IPS DF 19.7 (cell line): ENCODE measurements around the gene MDC1.
"Not testable (repeated sequence)": the region's sequence is repeated elsewhere in the genome, so short reads cannot be mapped to it uniquely, and the experiment has no call there.

ENCODE experiments used
- DNase-seq: peaks from one replicate; pipeline ENCODE4 v3.0.0-alpha.2; 2013; ENCODE audit warnings: low read depth, low spot score

Gene MDC1, protein sequence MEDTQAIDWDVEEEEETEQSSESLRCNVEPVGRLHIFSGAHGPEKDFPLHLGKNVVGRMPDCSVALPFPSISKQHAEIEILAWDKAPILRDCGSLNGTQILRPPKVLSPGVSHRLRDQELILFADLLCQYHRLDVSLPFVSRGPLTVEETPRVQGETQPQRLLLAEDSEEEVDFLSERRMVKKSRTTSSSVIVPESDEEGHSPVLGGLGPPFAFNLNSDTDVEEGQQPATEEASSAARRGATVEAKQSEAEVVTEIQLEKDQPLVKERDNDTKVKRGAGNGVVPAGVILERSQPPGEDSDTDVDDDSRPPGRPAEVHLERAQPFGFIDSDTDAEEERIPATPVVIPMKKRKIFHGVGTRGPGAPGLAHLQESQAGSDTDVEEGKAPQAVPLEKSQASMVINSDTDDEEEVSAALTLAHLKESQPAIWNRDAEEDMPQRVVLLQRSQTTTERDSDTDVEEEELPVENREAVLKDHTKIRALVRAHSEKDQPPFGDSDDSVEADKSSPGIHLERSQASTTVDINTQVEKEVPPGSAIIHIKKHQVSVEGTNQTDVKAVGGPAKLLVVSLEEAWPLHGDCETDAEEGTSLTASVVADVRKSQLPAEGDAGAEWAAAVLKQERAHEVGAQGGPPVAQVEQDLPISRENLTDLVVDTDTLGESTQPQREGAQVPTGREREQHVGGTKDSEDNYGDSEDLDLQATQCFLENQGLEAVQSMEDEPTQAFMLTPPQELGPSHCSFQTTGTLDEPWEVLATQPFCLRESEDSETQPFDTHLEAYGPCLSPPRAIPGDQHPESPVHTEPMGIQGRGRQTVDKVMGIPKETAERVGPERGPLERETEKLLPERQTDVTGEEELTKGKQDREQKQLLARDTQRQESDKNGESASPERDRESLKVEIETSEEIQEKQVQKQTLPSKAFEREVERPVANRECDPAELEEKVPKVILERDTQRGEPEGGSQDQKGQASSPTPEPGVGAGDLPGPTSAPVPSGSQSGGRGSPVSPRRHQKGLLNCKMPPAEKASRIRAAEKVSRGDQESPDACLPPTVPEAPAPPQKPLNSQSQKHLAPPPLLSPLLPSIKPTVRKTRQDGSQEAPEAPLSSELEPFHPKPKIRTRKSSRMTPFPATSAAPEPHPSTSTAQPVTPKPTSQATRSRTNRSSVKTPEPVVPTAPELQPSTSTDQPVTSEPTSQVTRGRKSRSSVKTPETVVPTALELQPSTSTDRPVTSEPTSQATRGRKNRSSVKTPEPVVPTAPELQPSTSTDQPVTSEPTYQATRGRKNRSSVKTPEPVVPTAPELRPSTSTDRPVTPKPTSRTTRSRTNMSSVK (N-terminal part only)

DNA sequence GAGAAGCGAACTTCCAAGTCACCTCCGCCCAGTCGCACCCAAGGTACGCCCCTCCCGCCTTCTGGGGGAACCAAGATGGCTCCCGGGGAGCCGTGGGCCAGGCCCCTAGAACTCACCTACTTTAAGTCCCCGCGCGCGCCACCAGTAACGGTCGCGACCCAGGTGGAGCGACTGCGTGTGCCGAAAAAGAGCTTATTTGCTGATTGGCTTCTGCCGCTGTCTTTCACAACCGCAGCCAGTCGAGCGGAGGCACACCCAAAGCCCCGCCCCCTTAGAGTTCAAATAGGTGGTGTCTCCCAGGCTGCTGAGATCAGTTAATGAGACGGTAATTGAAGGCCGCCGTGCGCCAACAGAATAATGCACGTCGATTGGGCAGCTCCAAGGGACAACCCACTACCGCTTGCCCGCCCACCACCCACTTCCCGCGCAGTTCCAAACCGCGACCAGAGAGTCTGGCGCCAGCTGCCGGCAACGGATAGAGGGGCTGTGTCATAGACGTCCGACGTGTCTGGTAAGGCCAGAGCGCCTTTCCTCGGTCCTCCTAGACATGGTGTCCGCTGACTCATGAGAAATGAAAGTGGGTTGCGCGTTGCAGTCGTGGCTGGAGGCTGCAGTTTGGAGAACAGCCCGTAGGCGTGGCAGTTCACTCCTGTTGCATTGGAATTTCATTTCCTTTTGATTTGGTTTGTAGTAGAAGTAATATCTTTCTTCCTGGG, at the start of gene MDC1:
MDC1 (minus strand) TSS at position 153 of the 716 bp plus-strand sequence. CDS start 2,106 bp downstream, outside the sequence.
- peak; percentile 99 for DNase-seq

DNA sequence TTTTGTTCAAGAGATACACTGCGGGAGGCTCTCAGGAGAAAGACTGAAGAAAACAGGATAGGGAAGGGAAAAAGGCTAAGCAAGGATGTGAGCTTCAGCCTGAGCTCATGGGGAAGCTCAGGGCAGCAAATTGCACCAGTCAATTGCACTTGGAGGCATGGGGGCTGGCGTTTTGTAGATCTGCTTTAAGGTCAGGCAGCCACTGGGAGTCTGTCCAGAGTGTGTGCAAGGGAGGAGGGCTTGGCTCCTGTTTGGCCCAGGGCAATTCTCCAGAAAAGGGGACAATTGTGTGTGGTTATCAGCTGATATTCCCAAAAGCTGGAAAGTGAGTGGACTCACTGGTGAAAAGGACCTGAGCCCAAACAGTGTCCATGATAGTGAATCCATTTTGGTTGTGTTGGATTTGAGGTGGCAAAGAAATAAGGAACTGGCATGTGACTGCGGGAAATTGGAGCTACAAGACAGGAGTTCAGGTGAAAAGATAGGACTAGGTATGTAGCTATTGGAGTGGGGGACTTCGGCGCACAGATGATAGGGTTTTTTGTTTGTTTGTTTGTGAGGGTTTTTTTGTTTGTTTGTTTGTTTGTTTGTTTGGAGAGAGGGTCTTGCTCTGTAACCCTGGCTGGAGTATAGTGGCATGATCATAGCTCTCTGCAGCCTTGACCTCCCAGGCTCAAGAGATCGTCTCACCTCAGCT, 49.5 kb upstream of the MDC1 start:
- DNase-seq, result no peak

DNA sequence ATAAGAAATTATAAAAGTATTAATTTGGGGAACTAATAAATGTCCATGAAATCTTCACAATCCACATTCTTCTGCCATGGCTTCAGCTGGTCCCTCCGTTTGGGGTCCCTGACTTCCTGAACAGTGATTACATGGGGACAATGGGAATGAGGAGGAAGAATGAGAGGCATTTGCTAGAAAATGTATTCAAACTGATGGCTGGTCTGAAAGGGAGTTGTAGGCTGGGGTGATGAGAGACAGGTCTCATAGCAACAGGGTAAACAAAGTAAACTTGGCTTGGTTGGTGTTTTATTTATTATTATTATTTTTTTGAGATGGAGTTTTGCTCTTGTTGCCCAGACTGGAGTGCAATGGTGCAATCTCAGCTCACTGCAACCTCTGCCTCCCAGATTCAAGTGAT, 48.4 kb upstream of the MDC1 start:
- not testable (repeated sequence) for DNase-seq

DNA sequence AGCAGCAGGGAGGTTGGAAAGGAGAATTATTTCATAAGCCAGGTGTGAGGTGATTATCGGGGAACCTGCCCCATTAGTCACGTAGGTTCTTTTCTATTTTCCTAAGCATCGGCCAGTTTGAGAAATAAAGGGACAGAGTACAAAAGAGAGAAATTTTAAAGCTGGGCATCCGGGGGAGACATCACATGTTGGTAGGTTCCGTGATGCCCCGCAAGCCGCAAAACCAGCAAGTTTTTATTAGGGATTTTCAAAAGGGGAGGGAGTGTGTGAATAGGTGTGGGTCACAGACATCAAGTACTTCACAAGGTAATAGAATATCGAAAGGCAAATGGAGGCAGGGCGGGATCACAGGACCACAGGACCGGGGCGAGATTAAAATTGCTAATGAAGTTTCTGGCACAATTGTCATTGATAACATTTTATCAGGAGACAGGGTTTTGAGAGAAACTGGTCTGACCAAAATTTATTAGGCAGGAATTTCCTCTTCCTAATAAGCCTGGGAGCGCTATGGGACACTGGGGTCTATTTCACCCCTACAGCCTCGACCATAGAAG, 47.5 kb upstream of the MDC1 start:
- DNase-seq, result not testable (repeated sequence)

DNA sequence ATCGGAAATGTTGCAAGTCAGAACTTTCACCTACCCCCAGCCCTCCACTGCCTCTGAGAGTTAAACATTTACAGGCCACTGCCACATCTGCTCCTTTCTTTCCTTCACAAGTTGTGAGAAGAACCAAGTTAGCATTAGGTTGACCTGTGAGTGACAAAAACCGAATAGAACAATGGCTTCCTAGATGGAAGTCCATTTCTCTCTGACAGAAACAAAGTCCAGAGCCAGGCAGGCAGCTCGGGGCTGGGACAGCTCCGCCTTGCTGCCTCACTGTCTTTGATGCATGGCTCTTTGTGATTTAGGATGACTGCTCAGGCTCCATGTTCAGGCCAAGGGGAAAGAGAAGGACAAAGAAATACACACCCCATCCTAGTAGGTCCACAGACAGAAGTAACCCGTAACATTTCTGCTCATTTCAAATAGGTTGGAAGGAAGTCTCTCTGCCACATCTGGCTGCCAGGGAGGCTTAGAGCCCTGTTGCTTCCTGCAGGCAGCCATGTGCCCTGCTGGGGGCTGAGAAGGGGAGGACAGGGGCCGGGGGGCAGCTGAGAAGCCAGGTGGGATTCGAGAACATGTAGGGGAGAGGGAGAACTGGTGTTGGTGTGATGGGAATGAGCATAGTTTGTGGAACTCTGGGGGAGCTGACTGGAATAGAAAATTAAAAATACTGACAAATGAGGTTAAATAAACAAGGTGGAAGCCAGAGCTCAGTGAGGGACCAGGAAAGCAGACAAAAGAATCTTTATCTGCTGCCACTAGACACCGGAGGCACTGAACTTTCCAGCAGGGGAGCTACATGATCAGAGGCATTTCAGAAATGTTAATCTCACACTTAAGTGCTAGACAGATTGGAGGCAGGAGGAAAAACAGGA, 46.8 kb upstream of the MDC1 start:
- no peak for DNase-seq

DNA sequence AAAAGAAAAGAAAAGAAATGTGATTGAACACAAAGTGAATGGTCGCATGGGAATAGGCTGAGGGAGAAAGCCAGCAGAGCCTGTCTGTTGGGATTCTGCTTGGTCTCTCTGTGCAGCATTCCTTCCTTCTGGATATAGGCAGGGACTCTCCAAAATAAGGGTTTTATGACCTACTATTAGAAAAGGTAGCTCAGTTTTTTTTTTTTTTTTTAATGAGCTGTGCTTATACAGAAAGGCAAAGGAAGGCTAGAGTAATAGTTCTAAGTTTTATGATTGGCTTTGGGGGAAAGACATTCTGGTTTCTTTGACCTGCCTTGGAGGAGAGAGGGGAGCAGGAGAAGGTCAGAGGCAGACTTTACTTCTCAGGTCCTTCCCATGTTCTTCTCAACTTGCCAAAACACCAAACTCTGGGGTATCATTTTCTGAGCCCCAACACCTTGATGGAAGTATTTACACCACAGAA, 46.1 kb upstream of the MDC1 start:
- no peak for DNase-seq

DNA sequence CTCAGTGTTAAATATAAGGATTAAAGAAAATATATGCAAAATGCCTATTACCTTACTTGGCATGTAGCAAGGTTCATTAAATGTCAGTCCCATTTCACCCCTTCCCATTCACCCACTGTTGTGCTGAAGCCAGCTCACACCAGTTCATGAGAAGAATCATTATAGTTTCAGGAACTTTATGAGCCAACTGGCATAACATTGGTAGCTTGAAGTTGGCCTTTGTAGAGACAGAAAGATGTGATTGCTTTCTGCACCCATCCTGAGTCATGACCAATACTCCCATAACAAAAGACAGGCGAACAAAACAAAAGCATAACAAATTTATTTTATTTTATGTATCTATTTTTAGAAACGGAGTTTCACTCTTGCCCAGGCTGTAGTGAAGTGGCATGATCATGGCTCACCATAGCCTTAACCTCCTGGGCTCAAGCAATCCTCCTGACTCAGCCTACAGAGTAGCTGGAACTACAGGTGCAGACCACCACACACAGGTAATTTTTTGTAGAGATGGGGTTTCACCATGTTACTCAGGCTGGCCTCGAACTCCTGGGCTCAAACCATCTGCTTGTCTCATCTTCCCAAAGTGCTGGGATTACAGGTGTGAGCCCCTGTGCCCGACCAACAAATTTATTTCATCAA, 44.8 kb upstream of the MDC1 start:
- no peak for DNase-seq

DNA sequence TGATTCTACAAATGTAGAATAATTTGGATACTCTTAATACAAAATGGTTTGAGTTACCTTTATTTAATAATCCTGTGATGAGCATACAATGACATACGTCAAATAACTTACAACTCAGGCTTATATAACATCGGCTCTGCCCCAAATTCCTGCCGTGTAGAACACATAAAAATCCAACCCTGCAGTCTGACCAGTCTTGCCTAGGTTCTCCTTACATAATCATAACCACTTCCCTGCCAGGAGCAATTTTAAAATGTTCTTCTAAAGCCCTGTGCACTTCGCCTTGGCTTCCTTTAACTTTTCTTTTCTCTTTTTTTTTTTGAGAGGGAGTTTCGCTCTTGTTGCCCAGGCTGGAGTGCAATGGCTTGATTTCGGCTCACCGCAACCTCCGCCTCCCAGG, 43.5 kb upstream of the MDC1 start:
- DNase-seq, result no peak

DNA sequence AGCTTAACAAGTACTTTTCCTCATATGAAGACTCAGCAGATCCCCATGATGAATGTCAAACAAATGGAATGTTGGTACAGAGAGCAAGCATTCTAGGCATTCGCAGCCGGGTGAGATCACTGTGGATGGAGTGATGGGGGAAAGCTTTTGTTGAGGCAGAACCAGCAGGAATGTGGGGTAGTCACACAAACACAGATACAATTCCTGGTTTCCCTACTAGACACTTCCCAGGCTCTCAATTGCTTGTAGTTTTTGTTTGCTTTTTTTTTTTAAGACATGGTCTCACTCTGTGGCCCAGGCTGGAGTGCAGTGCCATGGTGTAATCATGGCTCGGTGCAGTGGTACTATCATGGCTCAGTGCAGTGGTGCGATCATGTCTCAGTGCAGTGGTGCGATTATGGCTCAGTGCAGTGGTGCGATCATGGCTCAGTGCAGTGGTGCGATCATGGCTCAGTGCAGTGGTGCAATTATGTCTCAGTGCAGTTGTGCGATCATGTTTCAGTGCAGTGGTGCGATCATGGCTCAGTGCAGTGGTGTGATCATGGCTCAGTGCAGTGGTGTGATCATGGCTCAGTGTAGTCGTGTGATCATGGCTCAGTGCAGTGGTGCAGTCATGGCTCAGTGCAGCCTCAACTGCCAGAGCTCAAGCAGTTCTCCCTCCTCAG, 42.6 kb upstream of the MDC1 start:
- DNase-seq, result no peak

DNA sequence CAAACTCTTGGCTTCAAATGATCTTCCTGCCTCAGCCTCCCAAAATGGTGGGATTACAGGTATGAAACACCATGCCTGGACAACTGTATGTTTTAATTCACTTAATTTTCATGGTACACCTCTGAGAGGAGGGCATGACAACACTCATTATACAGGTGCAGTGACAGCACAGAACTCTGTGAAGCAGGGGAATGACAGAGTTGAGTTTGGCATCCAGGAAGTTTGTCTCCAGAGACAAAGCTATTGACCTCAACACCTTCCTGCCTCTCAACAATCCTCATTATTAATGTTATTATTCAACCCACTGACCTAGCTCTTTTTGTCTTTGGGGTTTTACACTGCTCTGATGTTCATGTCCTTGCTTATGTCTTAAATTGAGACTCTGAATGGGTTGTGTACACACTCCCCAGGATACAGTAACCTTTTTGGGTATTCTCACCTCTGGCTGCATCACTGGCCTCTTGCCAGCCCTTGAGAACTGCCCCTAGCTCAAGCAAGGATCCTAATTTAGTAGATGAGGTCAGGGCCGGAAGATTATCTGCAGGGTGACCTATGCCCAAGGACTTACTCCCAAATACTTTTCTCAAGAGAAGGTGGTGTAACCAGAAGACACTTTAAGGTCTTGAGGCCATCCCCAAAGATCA, 40.3 kb upstream of the MDC1 start:
- DNase-seq, result no peak

DNA sequence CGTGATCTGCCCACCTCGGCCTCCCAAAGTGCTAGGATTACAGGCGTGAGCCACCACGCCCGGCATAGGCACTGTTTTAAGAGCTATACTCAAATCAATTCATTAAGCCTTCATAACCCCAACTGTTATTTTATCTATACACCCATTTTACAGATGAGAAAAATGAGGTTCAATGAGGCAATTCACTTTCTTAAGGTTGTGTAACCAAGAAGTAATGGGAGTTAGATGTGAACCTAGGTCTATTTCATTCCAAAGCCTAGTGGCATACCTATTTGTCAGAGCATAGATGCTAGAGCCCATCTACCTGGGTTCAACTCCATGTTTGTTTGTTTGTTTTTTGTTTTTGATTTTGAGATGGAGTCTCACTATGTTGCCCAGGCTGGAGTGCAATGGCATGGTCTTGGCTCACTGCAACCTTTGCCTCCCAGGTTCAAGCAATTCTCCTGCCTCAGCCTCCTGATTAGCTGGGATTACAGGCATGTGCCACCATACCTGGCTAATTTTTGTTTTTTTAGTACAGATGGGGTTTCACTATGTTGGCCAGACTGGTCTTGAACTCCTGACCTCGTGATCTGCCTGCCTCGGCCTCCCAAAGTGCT, 39.4 kb upstream of the MDC1 start:
- not testable (repeated sequence) for DNase-seq

DNA sequence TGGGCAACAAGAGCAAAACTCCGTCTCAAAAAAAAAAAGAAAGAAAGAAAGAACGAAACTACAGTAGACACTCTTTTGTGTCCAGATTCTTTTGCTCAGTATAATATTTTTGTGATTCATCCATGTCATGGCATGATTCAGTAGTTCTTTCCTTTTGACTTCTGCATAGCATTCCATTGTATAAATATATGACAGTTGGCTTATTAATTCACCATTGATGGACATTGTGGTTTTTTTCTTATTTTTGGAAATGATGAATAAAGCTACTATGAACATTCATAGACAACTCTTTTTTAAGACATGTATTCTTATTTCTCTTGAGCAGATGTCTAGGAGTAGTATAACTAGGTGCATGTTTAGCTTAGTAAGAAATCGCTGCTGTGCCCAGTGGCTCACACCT, 37.5 kb upstream of the MDC1 start:
- no peak for DNase-seq

DNA sequence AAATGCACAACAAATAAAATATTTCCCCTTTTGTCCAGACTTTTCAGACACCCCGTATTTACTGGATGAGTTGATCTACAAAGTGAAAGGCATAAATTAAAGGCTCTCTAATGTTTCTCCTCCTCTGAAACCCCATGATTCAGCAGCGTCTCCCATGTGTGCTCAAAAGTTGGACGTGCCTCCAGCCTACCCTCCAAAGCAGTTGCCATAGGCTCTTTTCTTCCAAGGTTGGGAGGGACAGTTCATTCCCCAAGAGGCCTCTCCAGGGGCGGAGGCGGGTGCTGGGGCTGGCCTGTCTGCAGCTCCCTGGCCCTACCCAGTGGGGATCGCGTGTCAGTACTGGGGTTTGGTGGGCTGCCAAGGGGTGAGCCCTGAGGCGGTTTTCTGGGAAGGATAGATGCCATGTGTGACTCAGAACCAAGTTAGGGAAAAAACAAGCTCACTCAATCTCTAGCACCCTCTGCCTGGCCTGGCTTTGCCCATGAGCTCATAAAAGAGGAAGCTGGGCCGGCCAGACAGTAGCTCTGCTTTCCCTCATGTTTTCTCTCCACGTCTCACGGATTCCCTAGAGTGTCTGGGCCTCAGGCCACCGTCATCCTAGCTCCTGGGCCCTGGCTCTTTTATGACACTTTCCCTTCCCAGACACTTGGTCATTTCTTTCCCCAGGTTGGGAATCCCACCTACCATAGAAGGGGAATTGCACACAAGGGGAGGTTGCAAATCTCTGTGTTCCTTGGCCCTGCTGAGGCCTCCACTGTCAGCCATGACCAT, 35.3 kb upstream of the MDC1 start:
- no peak for DNase-seq

DNA sequence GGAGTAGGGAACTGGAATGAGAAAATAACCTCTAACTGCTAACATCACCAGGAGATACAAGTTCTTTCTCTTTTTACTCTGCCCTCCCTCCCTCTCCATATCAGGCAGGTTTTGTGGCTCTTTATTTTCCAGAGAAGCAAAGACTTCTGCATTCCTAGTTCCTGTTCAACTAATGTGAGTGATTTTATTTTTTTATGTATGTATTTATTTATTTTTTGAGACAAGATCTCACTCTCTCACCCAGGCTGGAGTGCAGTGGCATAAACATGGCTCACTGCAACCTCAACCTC, 33.2 kb upstream of the MDC1 start:
- no peak for DNase-seq

DNA sequence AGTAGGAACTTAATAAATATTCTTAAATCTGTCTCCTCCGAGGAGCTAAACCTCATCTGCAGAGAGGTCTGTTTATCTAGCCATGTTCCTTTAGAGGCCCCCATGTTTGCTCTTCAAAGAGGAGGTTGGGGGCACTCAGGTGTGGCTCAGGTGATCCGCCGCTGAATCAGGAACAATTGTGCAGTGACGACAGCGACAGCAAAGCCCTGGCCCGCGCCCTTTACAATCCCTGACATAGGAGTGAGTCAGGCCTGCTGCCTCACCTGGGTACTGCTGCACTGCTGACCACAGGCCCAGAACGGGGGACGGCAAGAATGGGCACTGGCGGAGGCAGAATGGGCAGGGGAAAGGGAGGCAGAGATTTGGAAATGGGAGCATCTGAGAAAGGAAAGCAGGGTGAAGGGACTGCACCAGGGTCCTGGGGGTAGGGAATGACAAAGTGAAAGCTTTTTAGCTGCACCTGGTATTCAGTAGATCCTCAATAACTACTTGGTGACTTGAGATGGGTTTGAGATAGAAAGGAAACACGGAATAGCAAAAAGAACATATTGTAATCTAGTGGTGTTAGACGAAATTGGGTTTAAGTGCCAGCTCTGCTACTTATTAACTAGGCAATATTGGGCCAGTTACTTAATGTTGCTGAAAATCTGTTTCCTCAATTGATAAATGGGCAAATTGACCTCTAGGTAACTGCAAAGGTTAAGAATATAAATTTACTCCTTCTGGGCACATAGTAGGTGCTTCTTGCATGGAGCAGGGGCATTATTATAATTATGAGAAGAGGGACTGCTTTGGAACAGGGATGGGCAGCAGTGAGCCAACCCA, 32.7 kb upstream of the MDC1 start:
- no peak for DNase-seq
